GM19240 (cell line): ENCODE results near the gene ACOT12.
"Not testable (repeated sequence)": the region's sequence is repeated elsewhere in the genome, so short reads cannot be mapped to it uniquely, and the experiment has no call there.

ENCODE experiments used
- DNase-seq: peaks from one replicate; pipeline ENCODE4 v3.0.0; 2011; ENCODE audit warnings: low spot score; ENCODE audit not compliant: insufficient read length

Gene ACOT12

GRCh38 chr5:81393783-81394718, at the start of gene ACOT12:
Gene ACOT12, minus strand, starts transcription at chr5:81394134. Its CDS starts 20 bp downstream, at chr5:81394114.
- DNase-seq, result no peak

GRCh38 chr5:81435023-81435422, 41.1 kb upstream of the ACOT12 start:
- DNase-seq, result no peak

- no peak for DNase-seq
Measured at GRCh38 chr5:81429985-81430384, 36.1 kb upstream of the ACOT12 start.

- DNase-seq, result no peak
Measured at GRCh38 chr5:81429363-81429762, 35.4 kb upstream of the ACOT12 start.

- DNase-seq, result no peak
Measured at GRCh38 chr5:81428861-81429260, 34.9 kb upstream of the ACOT12 start.

GRCh38 chr5:81428446-81428845, 34.5 kb upstream of the ACOT12 start:
- no peak for DNase-seq

- DNase-seq, result no peak
Measured at GRCh38 chr5:81427566-81427965, 33.6 kb upstream of the ACOT12 start.

GRCh38 chr5:81426359-81427030, 32.6 kb upstream of the ACOT12 start:
- DNase-seq, result no peak

GRCh38 chr5:81425569-81425968, 31.6 kb upstream of the ACOT12 start:
- no peak for DNase-seq

GRCh38 chr5:81424728-81425127, 30.8 kb upstream of the ACOT12 start:
- DNase-seq, result no peak

- no peak for DNase-seq
Measured at GRCh38 chr5:81422671-81423070, 28.7 kb upstream of the ACOT12 start.

- no peak for DNase-seq
Measured at GRCh38 chr5:81420039-81420667, 26.2 kb upstream of the ACOT12 start.

- DNase-seq, result no peak
Measured at GRCh38 chr5:81418606-81419005, 24.7 kb upstream of the ACOT12 start.

- no peak for DNase-seq
Measured at GRCh38 chr5:81417052-81417451, 23.1 kb upstream of the ACOT12 start.

- no peak for DNase-seq
Measured at GRCh38 chr5:81409896-81410295, 16.0 kb upstream of the ACOT12 start.

GRCh38 chr5:81409361-81409760, 15.4 kb upstream of the ACOT12 start:
- no peak for DNase-seq

- no peak for DNase-seq
Measured at GRCh38 chr5:81408496-81408895, 14.6 kb upstream of the ACOT12 start.

GRCh38 chr5:81407811-81408210, 13.9 kb upstream of the ACOT12 start:
- not testable (repeated sequence) for DNase-seq

GRCh38 chr5:81405126-81405891, 11.4 kb upstream of the ACOT12 start:
- no peak for DNase-seq

GRCh38 chr5:81402192-81402930, 8.4 kb upstream of the ACOT12 start:
- DNase-seq, result no peak

GRCh38 chr5:81401266-81401665, 7.3 kb upstream of the ACOT12 start:
- no peak for DNase-seq
